ENCODE results near the gene LALBA. TPM values are rescaled to one million over a fixed set of nuclear protein-coding genes. Genes with fewer than 3 reads are reported as not detected.

LALBA gene
- total RNA-seq, 1 donor from 2014 or later, result not detected

Other genes starting within 250 kb of the LALBA start
- gene ZNF641, start 219.1 kb downstream of the LALBA start, total RNA-seq, result 7.0 and 7.1 TPM in 2 replicates
- gene ANP32D, start 97.5 kb downstream of the LALBA start, total RNA-seq, result not detected in 2 replicates
- gene C12orf54, start 87.5 kb downstream of the LALBA start, total RNA-seq, result not detected in 2 replicates
- gene OR8S1, start 44.4 kb downstream of the LALBA start, total RNA-seq, result not detected in 2 replicates
- gene KANSL2, start 112.2 kb upstream of the LALBA start, total RNA-seq, result 65.3 and 66.4 TPM in 2 replicates
- 67.2 and 67.7 TPM in 2 replicates for gene CCNT1, start 146.7 kb upstream of the LALBA start, total RNA-seq
- 0.32 and 0.78 TPM in 2 replicates for gene ADCY6, start 219.0 kb upstream of the LALBA start, total RNA-seq
- gene CACNB3, start 248.4 kb upstream of the LALBA start, total RNA-seq, result 11.4 and 13.1 TPM in 2 replicates